GM21526 (cell line): ENCODE results near the gene AURKA.

ENCODE experiments used
- ATAC-seq: cut with Tn5 transposase; IDR thresholded peaks from one replicate; pipeline ENCODE4 v1.9.1; 2021; ENCODE audit warnings: moderate library complexity; ENCODE audit not compliant: unreplicated experiment, low FRiP score

Gene AURKA

GRCh38 chr20:56392132-56392880 lies at the start of gene AURKA, which contains the start of gene CSTF1:
TSS of gene AURKA (minus strand) at chr20:56392215. CDS start at chr20:56388197, 4,018 bp downstream.
TSS of gene CSTF1 (plus strand) at chr20:56392645. CDS start at chr20:56395553, 2,908 bp downstream.
- ATAC-seq, result peak; percentile 85

- peak; percentile 49 for ATAC-seq
Measured at GRCh38 chr20:56440346-56441007, 48.5 kb upstream of the AURKA start.

GRCh38 chr20:56439771-56440291 lies 47.8 kb upstream of the AURKA start:
- ATAC-seq, result no peak

GRCh38 chr20:56438284-56438683 lies 46.3 kb upstream of the AURKA start:
- ATAC-seq, result no peak

- no peak for ATAC-seq
Measured at GRCh38 chr20:56437196-56437960, 45.4 kb upstream of the AURKA start.

GRCh38 chr20:56433880-56434255 lies 41.9 kb upstream of the AURKA start:
- no peak for ATAC-seq

GRCh38 chr20:56433221-56433879 lies 41.3 kb upstream of the AURKA start:
- no peak for ATAC-seq

GRCh38 chr20:56431471-56431870 lies 39.5 kb upstream of the AURKA start:
- no peak for ATAC-seq

- no peak for ATAC-seq
Measured at GRCh38 chr20:56430957-56431356, 38.9 kb upstream of the AURKA start.

- no peak for ATAC-seq
Measured at GRCh38 chr20:56430461-56430860, 38.4 kb upstream of the AURKA start.

- no peak for ATAC-seq
Measured at GRCh38 chr20:56429941-56430340, 37.9 kb upstream of the AURKA start.

GRCh38 chr20:56429502-56429901 lies 37.5 kb upstream of the AURKA start:
- ATAC-seq, result no peak

GRCh38 chr20:56428881-56429280 lies 36.9 kb upstream of the AURKA start:
- no peak for ATAC-seq

GRCh38 chr20:56428410-56428809 lies 36.4 kb upstream of the AURKA start:
- no peak for ATAC-seq

- ATAC-seq, result no peak
Measured at GRCh38 chr20:56427797-56428196, 35.8 kb upstream of the AURKA start.

GRCh38 chr20:56426926-56427325 lies 34.9 kb upstream of the AURKA start:
- ATAC-seq, result no peak

GRCh38 chr20:56426026-56426425 lies 34.0 kb upstream of the AURKA start:
- no peak for ATAC-seq

GRCh38 chr20:56424931-56425330 lies 32.9 kb upstream of the AURKA start:
- no peak for ATAC-seq

GRCh38 chr20:56423886-56424285 lies 31.9 kb upstream of the AURKA start:
- no peak for ATAC-seq

- no peak for ATAC-seq
Measured at GRCh38 chr20:56423211-56423610, 31.2 kb upstream of the AURKA start.

- ATAC-seq, result no peak
Measured at GRCh38 chr20:56422824-56423189, 30.8 kb upstream of the AURKA start.
